ENCODE results near the gene ATP9A. TPM values are rescaled to one million over a fixed set of nuclear protein-coding genes. Genes with fewer than 3 reads are reported as not detected.
"Not testable (repeated sequence)": the region's sequence is repeated elsewhere in the genome, so short reads cannot be mapped to it uniquely, and the experiment has no call there.

Gene ATP9A
- polyA plus RNA-seq, 12 donors = 30.6 to 92.7 (median 60.4) TPM

DNA sequence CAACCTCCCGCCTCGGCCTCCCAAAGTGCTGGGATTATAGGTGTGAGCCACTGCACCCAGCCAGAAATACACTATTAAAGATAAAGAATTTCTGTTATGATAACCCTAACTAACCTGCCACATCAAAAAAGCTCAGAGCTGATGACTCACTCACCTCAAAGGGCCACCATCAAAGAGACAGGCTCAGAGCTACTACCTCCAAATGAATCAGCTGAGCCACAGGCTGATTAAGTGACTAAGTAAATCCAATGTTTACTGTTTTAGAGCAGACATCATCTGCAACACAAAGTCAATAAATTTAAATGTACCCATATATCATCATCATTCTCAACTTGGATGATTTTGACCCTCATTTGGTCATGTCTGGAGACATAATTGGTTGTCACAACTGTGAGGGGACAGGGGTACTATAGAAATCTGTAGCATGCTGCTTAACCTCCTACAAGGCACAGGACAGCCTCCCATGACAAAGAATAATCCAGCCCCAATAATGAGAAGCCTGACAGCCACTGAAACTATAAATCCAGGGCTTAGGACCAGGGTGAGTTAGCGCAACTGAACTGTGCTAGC is 106.5 kb downstream of the ATP9A start:
- DNase-seq = no peak

DNA sequence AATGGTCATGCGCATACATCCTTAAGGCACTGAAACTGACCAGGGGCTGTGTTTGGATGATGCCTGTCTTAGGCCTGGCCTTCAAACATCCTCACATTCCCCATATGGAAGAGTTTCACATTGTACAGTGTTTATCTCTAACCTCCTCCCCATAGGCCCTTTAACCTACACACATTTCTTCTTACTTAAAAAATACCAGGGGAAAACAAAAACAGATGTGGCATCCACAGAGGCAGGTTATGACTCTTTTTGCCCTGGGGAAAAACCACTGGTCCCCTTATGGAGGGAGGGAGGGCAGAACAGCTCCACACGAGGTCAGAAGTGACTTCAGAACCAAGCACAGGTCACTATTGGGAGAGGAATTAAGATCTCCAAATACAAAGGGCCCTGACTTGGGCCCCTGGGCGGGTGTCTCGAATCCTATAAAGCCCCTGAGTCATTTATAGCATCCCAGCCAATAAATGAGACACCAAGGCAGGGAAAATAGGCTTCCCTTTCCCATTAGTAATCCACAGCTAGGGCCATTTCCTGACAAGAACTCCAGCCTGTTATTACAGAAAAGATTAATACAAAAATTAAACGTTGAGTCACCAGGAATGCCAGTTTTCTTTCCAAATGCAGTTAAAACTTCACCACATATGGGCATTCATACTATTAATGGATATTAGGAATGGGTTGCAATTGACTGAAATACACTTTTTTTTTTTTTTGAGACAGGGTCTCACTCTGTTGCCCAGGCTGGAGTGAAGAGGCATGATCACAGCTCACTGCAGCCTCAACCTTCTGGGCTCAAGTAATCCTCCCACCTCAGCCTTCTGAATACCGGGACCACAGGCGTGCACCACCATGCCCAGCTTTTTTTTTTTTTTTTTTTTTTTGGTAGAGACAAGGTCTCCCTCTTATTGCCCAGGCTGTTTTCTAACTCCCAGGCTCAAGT is 107.2 kb downstream of the ATP9A start:
- DNase-seq = no peak

DNA sequence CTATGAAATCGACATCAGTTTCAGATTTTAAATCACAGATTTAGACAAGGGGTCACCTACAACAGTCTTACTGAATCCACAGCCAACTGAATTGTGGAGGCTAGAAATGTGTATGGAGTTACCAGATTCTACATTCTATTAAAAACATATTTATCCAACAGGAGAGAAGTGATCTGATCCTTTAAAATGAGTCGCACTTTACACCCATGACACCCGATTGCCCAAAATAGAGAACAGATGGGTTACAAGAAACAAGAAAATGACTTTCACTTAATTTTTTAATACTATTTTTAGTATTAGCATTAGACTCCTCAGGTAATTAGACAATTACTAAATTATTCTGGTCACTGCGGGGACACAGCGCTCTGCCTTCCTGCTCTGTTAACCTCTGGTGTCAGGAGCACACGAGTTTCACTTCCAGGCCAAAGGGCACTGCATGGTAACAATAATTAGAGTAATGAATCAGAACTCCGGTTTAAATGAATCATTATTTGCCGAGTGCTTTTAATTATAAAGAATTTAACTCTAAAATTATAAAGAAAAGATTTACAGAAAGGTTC is 108.6 kb downstream of the ATP9A start:
- no peak for DNase-seq

DNA sequence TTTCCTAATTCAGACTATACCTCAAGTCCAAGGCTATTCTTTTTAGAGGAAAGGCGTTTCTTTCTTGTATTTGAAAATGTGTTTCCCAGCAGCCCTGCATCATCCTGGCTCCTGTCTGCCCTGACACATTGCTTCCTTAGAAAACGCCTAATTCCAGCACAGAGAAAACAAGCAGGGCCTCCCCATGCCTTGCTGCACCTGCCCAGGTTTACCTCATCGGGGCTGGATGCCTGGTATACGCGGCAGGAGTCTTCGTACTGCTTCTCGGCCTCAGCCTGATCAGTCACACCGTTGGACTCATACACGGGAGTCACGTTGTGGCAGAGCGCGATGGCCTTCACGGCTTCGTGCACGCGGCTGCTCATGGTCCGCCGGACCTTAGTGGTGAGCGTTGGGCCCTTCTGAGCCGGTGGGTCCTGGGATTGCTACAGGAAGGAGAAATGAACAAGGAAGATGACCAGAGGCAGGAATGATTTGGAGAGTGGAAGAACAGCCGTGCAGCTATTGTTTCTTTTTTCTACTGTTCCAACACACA is 111.4 kb downstream of the ATP9A start:
- DNase-seq = no peak

DNA sequence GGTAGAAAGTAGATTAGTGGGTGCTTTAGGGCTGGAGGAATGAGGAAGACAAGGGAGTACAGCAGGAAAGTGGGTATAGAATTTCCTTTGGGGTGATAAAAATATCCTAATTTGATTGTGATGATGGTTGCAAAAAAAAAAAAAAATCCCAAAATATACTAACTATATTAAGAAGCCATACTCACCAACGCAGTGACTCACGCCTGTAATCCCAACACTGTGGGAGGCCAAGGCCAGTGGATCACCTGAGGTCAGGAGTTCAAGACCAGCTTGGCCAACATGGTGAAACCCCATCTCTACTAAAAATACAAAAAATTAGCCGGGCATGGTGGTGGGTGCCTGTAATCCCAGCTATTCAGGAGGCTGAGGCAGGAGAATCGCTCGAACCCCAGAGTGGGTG is 112.1 kb downstream of the ATP9A start:
- not testable (repeated sequence) for DNase-seq

DNA sequence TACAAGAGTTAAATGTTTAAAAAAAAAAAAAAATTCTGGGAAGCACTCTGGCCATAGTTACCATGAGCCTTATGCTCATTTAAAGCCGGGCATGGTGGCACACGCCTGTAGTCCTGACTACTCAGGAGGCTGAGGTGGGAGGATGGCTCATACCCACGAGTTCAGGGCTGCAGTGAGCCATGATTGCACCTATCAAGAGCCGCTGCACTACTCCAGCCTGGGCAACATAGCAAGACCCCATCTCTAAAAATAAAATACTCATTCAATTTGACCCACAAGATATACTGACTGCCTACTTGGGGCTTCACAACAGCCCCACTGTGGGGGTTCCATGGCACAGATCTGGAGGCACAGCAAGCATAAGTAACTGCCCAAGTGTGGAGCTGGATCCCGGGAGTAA is 113.7 kb downstream of the ATP9A start:
- DNase-seq = no peak

DNA sequence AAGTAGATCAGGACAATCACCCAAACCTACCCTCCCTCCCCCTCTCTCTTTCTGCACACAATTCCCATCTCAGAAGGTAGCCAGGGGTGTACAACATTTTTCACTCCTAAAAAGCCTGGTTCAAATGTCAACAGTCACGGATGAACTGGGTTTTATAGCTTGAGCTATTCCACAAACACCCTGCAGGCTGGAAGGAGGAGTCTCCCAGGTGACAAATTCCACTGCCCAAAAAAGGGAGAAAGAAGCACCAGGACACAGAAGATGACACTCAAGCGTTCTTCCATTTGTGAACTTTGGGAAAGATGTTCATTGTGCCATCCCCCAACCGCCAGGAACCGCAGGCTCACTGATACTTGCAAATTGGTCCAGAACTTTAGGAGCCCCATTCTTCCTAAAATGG is 114.1 kb downstream of the ATP9A start:
- no peak for DNase-seq

DNA sequence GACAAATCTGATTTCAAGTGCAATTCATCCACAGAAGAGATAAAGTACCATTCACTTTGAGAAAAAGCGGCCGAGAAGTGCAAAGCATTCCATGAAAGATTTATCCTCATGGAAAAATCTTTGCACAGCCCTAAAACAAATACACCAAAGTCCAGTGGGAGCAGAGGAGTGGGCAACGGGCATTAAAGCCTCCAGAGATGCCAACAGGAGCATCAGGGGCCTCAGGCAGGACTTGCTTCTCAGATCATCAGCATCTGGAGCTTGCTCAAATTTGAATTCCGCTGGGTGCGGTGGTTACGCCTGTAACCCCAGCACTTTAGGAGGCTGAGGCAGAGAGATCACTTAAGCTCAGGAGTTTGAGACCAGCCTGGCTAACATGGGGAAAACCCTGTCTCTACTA is 115.0 kb downstream of the ATP9A start:
- no peak for DNase-seq

DNA sequence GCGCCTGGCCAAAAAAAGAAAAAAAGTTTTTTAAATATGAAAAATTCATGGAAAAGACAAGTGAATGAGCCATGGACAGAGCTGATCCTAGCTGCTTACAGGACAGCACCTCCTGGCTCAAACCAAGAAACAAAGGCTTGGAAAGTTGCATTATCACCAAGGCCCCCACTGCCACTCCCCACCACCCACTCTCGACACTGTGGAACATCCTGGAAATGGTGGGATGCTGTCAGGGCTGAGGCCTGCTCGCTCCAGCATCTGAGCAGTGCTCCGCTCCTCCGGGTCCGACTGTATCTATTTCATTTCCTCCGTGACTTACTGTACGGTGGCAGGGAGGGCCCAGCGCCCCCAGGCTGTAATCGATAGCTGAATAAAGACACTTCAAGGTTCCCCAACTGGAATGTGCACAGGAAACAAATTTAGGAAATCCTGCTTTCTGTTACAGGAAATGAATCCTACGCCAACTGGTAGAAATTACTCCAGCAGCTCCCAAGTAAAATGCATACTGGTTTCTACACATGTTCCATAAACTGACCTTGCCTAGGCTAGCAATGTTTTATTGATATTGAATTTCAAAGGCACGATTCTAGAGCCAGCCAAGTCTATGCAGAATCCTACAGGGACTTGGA is 116.2 kb downstream of the ATP9A start:
- DNase-seq = peak; percentile 13

DNA sequence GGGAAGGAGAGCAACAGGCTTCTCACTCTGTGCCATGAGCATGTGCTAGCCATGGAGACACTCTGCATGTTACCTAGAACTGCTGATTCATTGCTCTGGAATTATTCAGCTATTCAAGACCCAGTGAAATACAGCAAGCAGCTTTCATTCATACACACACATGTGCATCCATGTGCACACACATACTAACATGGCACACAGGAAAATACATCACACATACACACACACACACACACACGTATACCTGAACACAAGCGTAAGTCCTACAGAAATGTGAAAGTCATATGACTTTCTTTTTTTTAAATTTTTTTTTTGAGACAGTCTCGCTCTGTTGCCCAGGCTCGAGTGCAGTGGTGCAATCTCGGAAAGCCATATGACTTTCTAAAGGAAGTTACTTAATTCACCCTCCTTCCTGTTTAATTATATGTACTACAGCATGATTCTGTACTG is 117.5 kb downstream of the ATP9A start:
- no peak for DNase-seq

DNA sequence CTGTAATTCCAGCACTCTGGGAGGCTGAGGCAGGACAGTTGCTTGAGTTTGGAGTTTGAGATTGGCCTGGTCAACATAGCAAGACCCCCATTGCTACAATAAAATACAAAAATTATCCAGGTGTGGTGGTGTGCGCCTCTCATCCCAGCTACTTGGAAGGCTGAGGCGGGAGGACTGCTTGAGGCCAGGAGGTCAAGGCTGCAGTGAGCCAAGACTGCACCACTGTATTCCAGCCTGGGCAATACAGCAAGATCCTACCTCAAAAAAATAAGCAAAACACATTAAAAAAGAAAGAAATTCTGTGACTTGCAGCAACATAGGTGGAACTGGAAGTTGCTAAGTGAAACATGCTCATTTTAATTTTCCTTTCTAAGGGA is 119.6 kb downstream of the ATP9A start:
- no peak for DNase-seq

DNA sequence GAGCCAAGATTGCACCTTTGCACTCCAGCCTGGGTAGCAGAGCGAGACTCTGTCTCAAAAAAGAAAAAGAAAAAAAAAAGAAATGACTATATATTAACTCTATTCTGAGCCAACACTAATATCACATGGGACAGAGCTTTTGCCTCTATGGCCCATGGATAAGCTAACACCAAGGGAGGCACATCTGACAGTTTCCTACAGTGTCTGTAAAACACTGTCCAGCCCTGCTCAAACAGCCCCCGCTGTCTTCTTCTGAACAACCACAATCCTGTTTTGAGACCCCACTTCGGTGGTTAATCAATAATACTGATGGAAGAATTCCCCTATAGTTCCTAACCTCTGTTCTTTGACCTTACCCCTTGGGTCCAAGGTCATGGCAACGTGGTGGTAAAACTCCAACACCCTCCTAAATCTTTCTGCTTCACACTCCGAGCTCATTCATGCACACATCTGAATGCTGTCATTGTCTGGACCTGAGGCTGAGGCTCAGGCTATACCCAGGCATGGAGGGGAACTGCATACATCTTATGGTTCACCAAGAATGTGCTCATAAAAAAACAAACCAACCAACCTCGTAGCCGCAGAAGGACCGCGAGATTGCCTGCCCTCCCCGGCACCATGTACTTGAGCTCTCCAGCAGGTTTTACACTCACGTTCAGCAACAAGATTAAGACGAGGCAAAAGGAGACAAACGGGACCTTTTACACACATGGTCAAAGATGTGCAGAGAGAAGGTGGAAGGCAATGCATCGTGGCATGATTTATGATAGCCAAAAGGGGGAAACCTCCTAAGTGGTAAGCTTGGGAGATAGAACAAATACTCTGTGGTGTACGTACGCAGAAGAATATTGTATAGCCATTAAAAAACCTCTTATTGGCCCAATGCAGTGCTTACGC is 120.3 kb downstream of the ATP9A start:
- no peak for DNase-seq

DNA sequence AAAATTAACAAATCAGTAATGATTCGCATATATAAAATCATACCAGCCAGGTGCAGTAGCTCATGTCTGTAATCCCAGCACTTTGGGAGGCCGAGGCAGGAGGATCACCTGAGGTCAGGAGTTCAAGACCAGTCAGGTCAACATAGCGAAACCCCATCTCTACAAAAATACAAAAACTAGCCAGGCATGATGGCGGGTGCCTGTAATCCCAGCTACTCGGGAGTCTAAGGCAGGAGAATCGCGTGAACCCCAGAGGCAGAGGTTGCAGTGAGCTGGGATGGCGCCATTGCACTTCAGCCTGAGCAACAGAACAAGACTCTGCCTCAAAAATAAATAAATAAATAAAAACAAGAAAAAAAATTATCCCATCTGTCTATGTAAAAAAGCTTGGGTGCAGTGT is 124.4 kb downstream of the ATP9A start:
- DNase-seq = not testable (repeated sequence)

DNA sequence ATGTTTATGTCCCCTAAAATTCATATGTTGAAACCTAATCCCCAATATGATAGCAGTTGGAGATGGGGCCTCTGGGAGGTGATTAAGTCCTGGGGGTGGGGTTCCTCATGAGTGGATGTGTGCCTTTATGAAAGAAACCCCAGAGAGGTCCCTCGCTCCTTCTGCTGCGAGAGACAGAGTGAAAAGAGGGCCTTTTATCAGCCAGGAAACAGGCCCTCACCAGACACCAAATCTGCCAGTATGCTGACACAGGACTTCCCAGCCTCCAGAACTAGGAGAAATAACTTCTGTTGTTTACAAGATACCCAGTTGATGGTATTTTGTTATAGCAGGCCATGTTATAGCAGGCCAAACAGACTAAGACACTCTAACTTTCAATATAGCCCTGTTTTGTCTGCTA is 124.8 kb downstream of the ATP9A start:
- DNase-seq = no peak

DNA sequence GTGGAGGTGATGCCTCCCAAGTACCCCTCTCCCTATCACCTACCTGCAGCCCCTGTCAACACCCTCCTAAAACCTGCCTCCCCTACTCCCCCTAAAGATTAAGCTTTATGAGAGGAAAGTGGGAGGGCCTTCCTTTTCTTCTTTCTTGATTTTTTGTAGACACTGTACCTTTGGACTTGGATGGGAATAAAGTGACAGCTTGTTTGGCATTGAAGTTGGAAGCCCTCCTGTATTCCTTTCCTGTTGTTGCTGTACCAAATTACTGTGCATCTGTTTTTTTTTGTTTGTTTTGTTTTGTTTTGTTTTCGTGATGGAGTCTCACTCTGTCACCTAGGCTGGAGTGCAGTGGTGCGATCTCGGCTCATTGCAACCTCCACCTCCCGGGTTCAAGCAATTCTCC is 126.3 kb downstream of the ATP9A start:
- no peak for DNase-seq

DNA sequence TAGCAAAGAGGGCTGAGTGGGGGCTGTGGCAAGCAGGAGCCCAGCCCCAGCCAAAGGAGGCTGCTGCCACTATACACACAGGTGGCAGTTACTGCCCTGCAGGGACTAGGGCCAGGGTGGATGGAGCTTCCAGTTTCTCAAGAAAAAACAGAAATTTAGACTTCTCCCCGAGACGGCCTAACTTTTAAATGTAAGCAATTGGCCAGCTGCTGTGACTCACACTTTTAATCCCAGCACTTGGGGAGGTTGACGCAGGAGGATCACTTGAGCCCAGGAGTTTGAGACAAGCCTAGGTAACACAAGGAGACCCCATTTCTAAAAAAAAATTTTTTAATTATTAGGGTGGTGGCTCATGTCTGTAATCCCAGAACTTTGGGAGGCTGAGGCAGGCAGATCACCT is 127.4 kb downstream of the ATP9A start:
- no peak for DNase-seq

DNA sequence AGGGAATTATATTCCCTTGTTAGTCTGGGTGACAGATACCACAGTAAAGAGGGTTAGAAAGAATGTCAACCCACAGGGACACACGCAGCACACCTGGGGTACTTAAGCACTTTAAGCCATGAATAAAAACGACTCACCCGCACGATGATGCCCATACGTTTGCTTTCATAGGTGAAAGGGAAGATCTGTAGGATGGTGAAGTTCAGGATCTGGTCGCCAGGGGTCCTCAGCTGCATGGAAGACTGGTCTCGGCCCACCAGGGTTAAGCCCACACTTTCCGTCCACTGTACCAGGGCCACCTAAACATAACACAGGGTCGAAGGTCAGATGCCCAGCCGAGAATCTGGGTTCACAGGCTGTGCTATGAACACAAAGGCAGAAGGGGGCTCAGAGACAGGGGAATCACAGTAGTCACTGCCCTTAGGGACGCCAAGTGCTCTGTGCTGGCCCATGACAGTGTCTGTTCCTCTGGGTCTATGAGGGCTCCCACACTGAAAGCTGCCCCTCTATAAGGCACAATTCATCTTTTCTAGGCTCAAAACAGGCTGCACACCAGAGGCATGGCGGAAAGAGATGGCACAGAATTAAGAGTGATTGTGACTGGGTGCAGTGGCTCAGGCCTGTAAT is 128.9 kb downstream of the ATP9A start:
- peak; percentile 62 for DNase-seq

DNA sequence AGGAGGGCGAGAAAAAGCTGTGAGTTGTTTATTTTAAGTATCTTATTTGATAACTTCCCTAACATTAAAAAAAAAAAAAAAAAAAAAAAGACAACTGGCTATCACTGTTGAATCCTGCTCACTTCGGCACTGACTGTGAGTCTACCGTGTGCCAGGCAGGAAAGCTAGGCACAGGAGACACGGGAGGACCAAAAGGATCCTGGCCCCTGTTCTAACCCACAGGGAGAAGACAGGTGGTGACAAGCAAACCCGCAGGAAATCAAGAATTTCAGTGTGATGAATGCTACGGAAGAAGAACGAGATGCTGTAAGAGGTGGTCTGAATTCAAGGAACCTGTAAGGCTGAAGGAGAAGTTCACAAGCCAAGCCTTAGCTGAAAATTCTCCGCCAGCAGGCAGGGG is 130.9 kb downstream of the ATP9A start:
- DNase-seq = no peak

DNA sequence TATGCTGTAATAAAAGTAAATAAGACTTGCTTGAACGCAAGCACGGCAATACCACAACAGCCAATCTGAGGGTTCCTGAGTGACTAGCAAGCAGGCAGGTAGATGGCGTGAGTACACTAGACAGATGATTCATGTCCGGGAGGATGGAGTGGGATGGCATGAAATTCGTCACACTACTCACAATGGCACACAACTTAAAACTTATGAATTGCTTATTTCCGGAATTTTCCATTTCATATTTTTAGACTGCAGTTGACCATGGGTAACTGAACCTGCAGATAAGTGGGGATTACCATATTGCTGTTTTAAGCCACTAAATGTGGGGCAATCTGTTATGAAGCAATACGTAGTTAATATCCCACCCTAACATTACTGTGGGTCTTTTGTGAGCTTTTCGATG is 132.1 kb downstream of the ATP9A start:
- no peak for DNase-seq

DNA sequence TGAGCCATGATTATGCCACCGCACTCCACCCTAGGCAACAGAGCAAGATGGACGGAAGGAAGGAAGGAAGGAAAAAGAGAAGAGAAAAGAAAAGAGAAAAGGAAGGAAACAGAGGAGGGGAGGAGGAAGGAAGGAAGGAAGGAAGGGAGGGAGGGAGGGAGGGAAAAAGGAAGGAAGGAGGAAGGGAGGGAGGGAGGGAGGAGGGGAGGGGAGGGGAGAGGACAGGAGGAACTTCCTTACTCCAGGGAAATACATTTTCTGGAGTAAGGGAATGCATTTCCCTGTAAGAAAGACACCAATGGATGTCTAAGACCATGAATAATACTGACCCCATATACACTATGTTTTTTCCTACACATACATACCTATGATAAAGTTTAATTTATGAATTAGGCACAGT is 132.5 kb downstream of the ATP9A start:
- DNase-seq = no peak

DNA sequence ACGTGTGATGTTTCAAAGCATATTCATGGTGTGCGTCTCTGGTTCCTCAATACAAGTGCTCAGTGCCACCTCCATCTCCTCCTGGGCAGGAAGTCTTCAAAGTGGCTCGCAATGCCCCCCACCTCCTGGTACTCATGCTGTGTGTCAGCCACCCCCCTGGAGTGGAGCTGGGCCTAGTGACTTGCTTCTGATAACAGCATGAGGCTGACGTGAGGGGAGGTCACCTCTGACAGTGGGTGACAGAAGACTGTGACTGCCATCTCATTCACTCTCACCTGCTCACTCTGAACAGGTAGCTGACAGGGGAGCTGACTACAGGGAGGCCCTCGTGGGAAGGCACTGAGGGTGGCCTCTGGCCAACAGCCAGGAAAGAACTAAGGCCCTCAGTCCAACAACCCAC is 133.3 kb downstream of the ATP9A start:
- no peak for DNase-seq
